ENCODE results near the gene MEF2C. TPM values are rescaled to one million over a fixed set of nuclear protein-coding genes. Genes with fewer than 3 reads are reported as not detected.

The MEF2C gene
- total RNA-seq, 2 experiments from 2014 or later = 0.10 to 0.17 TPM

- no peak overlapping the region for H3K4me3 Mint-ChIP-seq
- H3K27ac Mint-ChIP-seq = no peak overlapping the region
- ChIA-PET POLR2A (no interaction called here), CTCF (no interaction called here)
- H3K36me3 Mint-ChIP-seq (ENCODE audit: low read depth) = no peaks in the 10 kb centered on the region
- no peak for DNase-seq
- peaks cover 2% of the 10 kb centered on the region for H3K9me3 Mint-ChIP-seq
- H3K4me1 Mint-ChIP-seq = peaks cover 37% of the 10 kb centered on the region
- peaks cover 12% of the 10 kb centered on the region for H3K27me3 Mint-ChIP-seq
Observed at GRCh38 chr5:88826646-88827585, 56.1 kb downstream of the MEF2C start.

- Mint-ChIP-seq H3K4me1 (peaks cover 36% of the 10 kb centered on the region), H3K27me3 (peaks cover 9% of the 10 kb centered on the region), H3K4me3 (no peak overlapping the region), H3K27ac (no peak overlapping the region), H3K36me3 (ENCODE audit: low read depth) (no peaks in the 10 kb centered on the region), H3K9me3 (peaks cover 2% of the 10 kb centered on the region)
- ChIA-PET CTCF (no interaction called here), POLR2A (no interaction called here)
- no peak for DNase-seq
Observed at GRCh38 chr5:88825584-88826315, 57.2 kb downstream of the MEF2C start.

GRCh38 chr5:88824892-88825583, 57.9 kb downstream of the MEF2C start:
- Mint-ChIP-seq H3K4me1 (peaks cover 33% of the 10 kb centered on the region), H3K27ac (no peak overlapping the region), H3K4me3 (no peak overlapping the region), H3K9me3 (peaks cover 2% of the 10 kb centered on the region), H3K27me3 (peaks cover 9% of the 10 kb centered on the region), H3K36me3 (ENCODE audit: low read depth) (no peaks in the 10 kb centered on the region)
- CTCF ChIA-PET = no interaction called here
- POLR2A ChIA-PET = no interaction called here
- DNase-seq = no peak

GRCh38 chr5:88824141-88824540, 58.8 kb downstream of the MEF2C start:
- H3K4me3 Mint-ChIP-seq = no peak overlapping the region
- CTCF ChIA-PET = no interaction called here
- DNase-seq = no peak

GRCh38 chr5:88823201-88823600, 59.8 kb downstream of the MEF2C start:
- Mint-ChIP-seq H3K27me3 (peaks cover 14% of the 10 kb centered on the region), H3K27ac (no peak overlapping the region), H3K4me3 (no peak overlapping the region), H3K9me3 (no peaks in the 10 kb centered on the region), H3K36me3 (ENCODE audit: low read depth) (no peaks in the 10 kb centered on the region), H3K4me1 (peaks cover 18% of the 10 kb centered on the region)
- CTCF ChIA-PET = no interaction called here
- POLR2A ChIA-PET = no interaction called here
- no peak for DNase-seq

More at GRCh38 chr5:88824141-88824540, 58.8 kb downstream of the MEF2C start:
- Mint-ChIP-seq H3K9me3 (peaks cover 2% of the 10 kb centered on the region), H3K4me1 (peaks cover 26% of the 10 kb centered on the region), H3K27ac (no peak overlapping the region), H3K36me3 (ENCODE audit: low read depth) (no peaks in the 10 kb centered on the region), H3K27me3 (peaks cover 12% of the 10 kb centered on the region)
- POLR2A ChIA-PET = no interaction called here

- no peaks in the 10 kb centered on the region for H3K4me1 Mint-ChIP-seq
- H3K9me3 Mint-ChIP-seq = no peaks in the 10 kb centered on the region
- no peaks in the 10 kb centered on the region for H3K36me3 Mint-ChIP-seq (ENCODE audit: low read depth)
- no peak overlapping the region for H3K4me3 Mint-ChIP-seq
- no peak for DNase-seq
- peaks cover 14% of the 10 kb centered on the region for H3K27me3 Mint-ChIP-seq
- POLR2A ChIA-PET = no interaction called here
- no peak overlapping the region for H3K27ac Mint-ChIP-seq
- CTCF ChIA-PET = no interaction called here
Observed at GRCh38 chr5:88821161-88821560, 61.8 kb downstream of the MEF2C start.

GRCh38 chr5:88820581-88820980, 62.4 kb downstream of the MEF2C start:
- Mint-ChIP-seq H3K27me3 (peaks cover 11% of the 10 kb centered on the region), H3K36me3 (ENCODE audit: low read depth) (no peaks in the 10 kb centered on the region)
- CTCF ChIA-PET = no interaction called here

GRCh38 chr5:88819301-88819999, 63.5 kb downstream of the MEF2C start:
- Mint-ChIP-seq H3K9me3 (no peaks in the 10 kb centered on the region), H3K4me1 (no peaks in the 10 kb centered on the region), H3K27ac (no peak overlapping the region), H3K36me3 (ENCODE audit: low read depth) (no peaks in the 10 kb centered on the region), H3K4me3 (no peak overlapping the region), H3K27me3 (peaks cover 9% of the 10 kb centered on the region)
- no peak for DNase-seq
- CTCF ChIA-PET = no interaction called here
- POLR2A ChIA-PET = no interaction called here

More at GRCh38 chr5:88820581-88820980, 62.4 kb downstream of the MEF2C start:
- Mint-ChIP-seq H3K9me3 (no peaks in the 10 kb centered on the region), H3K27ac (no peak overlapping the region), H3K4me3 (no peak overlapping the region), H3K4me1 (no peaks in the 10 kb centered on the region)
- POLR2A ChIA-PET = no interaction called here
- DNase-seq = no peak

- Mint-ChIP-seq H3K9me3 (no peaks in the 10 kb centered on the region), H3K27ac (no peak overlapping the region), H3K4me1 (no peaks in the 10 kb centered on the region), H3K27me3 (peaks cover 6% of the 10 kb centered on the region), H3K36me3 (ENCODE audit: low read depth) (no peaks in the 10 kb centered on the region), H3K4me3 (no peak overlapping the region)
- DNase-seq = no peak
- POLR2A ChIA-PET = no interaction called here
- CTCF ChIA-PET = no interaction called here
Observed at GRCh38 chr5:88818296-88818695, 64.7 kb downstream of the MEF2C start.

- Mint-ChIP-seq H3K36me3 (ENCODE audit: low read depth) (no peaks in the 10 kb centered on the region), H3K9me3 (no peaks in the 10 kb centered on the region), H3K27me3 (peaks cover 6% of the 10 kb centered on the region), H3K4me3 (no peak overlapping the region), H3K4me1 (no peaks in the 10 kb centered on the region), H3K27ac (no peak overlapping the region)
- ChIA-PET POLR2A (no interaction called here), CTCF (no interaction called here)
- no peak for DNase-seq
Observed at GRCh38 chr5:88816195-88816594, 66.8 kb downstream of the MEF2C start.

- H3K9me3 Mint-ChIP-seq = no peaks in the 10 kb centered on the region
- no peak overlapping the region for H3K27ac Mint-ChIP-seq
- no peaks in the 10 kb centered on the region for H3K36me3 Mint-ChIP-seq (ENCODE audit: low read depth)
- peaks cover 10% of the 10 kb centered on the region for H3K27me3 Mint-ChIP-seq
- H3K4me1 Mint-ChIP-seq = no peaks in the 10 kb centered on the region
- H3K4me3 Mint-ChIP-seq = no peak overlapping the region
- ChIA-PET POLR2A (no interaction called here), CTCF (no interaction called here)
- no peak for DNase-seq
Observed at GRCh38 chr5:88815050-88815789, 67.8 kb downstream of the MEF2C start.

- ChIA-PET CTCF (no interaction called here), POLR2A (no interaction called here)
- Mint-ChIP-seq H3K36me3 (ENCODE audit: low read depth) (no peaks in the 10 kb centered on the region), H3K4me1 (no peaks in the 10 kb centered on the region), H3K27me3 (peaks cover 11% of the 10 kb centered on the region), H3K27ac (no peak overlapping the region), H3K4me3 (no peak overlapping the region), H3K9me3 (no peaks in the 10 kb centered on the region)
- no peak for DNase-seq
Observed at GRCh38 chr5:88813805-88814575, 69.0 kb downstream of the MEF2C start.

Measured in activated CD4-positive, alpha-beta T cell treated with anti-CD3 and anti-CD28 coated beads, Interleukin-2, amount 10 ng/mL, durations not matched to agents 7 days and 5 days (primary cell).